HepG2 (cell line): ENCODE results near the gene TFEB. TPM values are rescaled to one million over a fixed set of nuclear protein-coding genes. Genes with fewer than 3 reads are reported as not detected.

Source experiments
- CSRNP2 ChIP-seq: sonication (generic); formaldehyde crosslinking; conservative IDR thresholded peaks from 2 replicates; pipeline ENCODE4 v1.8.0; 2022; ENCODE audit warnings: low read depth, missing genetic modification reagents
- ELK4 ChIP-seq: sonication (generic); formaldehyde crosslinking; IDR thresholded peaks from 2 replicates; pipeline ENCODE4 v1.9.0; 2021; ENCODE audit warnings: missing genetic modification reagents, borderline replicate concordance
- NFKBIZ ChIP-seq: IDR thresholded peaks from 2 replicates; pipeline ENCODE4 v1.6.1; 2018; ENCODE audit warnings: missing genetic modification reagents, missing compliant biosample characterization
- PHF8 ChIP-seq: sonication (generic); formaldehyde crosslinking; IDR thresholded peaks from 2 replicates; pipeline ENCODE4 v1.5.0; 2020; ENCODE audit warnings: missing genetic modification reagents
- PRDM10 ChIP-seq: sonication (generic); formaldehyde crosslinking; IDR thresholded peaks from 2 replicates; pipeline ENCODE4 v1.4.0; 2020; ENCODE audit warnings: low read depth, missing genetic modification reagents
- PREB ChIP-seq: sonication (generic); formaldehyde crosslinking; IDR thresholded peaks from 2 replicates; pipeline ENCODE4 v1.4.0; 2020; ENCODE audit warnings: missing genetic modification reagents
- SAP130 ChIP-seq: IDR thresholded peaks from 2 replicates; pipeline ENCODE4 v1.6.1; 2016; ENCODE audit warnings: low read depth
- ZBTB10 ChIP-seq: sonication (generic); formaldehyde crosslinking; IDR thresholded peaks from 2 replicates; pipeline ENCODE4 v1.4.0; 2020; ENCODE audit warnings: missing genetic modification reagents, borderline replicate concordance
- ZBTB42 ChIP-seq: sonication (generic); formaldehyde crosslinking; IDR thresholded peaks from 2 replicates; pipeline ENCODE4 v1.5.0; 2020; ENCODE audit warnings: mild to moderate bottlenecking, missing genetic modification reagents
- ZFAT ChIP-seq: sonication (generic); formaldehyde crosslinking; conservative IDR thresholded peaks from 2 replicates; pipeline ENCODE4 v1.8.1; 2023; ENCODE audit warnings: missing genetic modification reagents, inconsistent platforms
- ZNF383 ChIP-seq: sonication (generic); formaldehyde crosslinking; IDR thresholded peaks from 2 replicates; pipeline ENCODE4 v1.4.0; 2020; ENCODE audit warnings: missing genetic modification reagents, mild to moderate bottlenecking, borderline replicate concordance
- ZNF496 ChIP-seq: sonication (generic); formaldehyde crosslinking; IDR thresholded peaks from 2 replicates; pipeline ENCODE4 v1.8.1; 2023; ENCODE audit warnings: mild to moderate bottlenecking, moderate library complexity, missing genetic modification reagents; ENCODE audit not compliant: insufficient replicate concordance
- ZNF816 ChIP-seq: sonication (generic); formaldehyde crosslinking; IDR thresholded peaks from 2 replicates; pipeline ENCODE4 v1.8.0; 2022; ENCODE audit warnings: missing genetic modification reagents, mild to moderate bottlenecking, borderline replicate concordance
- polyA plus RNA-seq, 8 experiments: library from polyadenylated mRNA; depleted of rRNA in 3 of 8; stranded (reverse) in 7 of 8; unstranded in 1 of 8; fragments of >200 nt; fragmentation: Illumina TruSeq in 4 of 8; extraction: Trizol in 4 of 8; gene quantifications; 2 replicates each; pipeline versions ENCODE4 v1.2.1 to v1.2.3, GENCODE V29; 2011 to 2016; ENCODE audit warnings: low read depth in 4 of 8, missing spikeins in 1 of 8, mixed read lengths in 1 of 8; ENCODE audit not compliant: insufficient read depth in 1 of 8
- total RNA-seq, 5 experiments: library from RNA; depleted of rRNA; stranded (reverse); fragments of >200 nt; fragmentation: Illumina TruSeq; extraction: Trizol; gene quantifications; 2 replicates each; pipeline ENCODE4 v1.2.3, GENCODE V29; 2016; ENCODE audit warnings: low read depth in 1 of 5

The TFEB gene
- total and polyA plus RNA-seq, 2 of the 13 experiments (the other 11 are each of a cell fraction or from before 2014, with no cell fraction given), result 13.3 to 18.7 TPM

GRCh38 chr6:41779788-41780550 lies 44.6 kb upstream of the TFEB start, which contains the start of gene FRS3 (continued):
- no peak for TF ChIP-seq ZFAT (CRISPR knock-in tag)
- no peak; the same call in 1 of the 2 replicates for TF ChIP-seq ZBTB10 (CRISPR knock-in tag)
- TF ChIP-seq ZNF496 (CRISPR knock-in tag), result no peak
- no peak for TF ChIP-seq CSRNP2
- TF ChIP-seq PHF8 (CRISPR knock-in tag), result peak; percentile 69
- no peak for TF ChIP-seq ELK4 (CRISPR knock-in tag)
- peak; percentile 58; the same call in 1 of the 2 replicates for TF ChIP-seq ZBTB42 (CRISPR knock-in tag)
- peak; percentile 84; the same call in 1 of the 2 replicates for TF ChIP-seq ZNF383
- TF ChIP-seq SAP130, result peak; percentile 93
- TF ChIP-seq PREB (CRISPR knock-in tag), result no peak
- TF ChIP-seq NFKBIZ, result no peak
- TF ChIP-seq ZNF816, result no peak; the same call in 1 of the 2 replicates
- peak; percentile 51; the same call in 1 of the 2 replicates for TF ChIP-seq PRDM10 (CRISPR knock-in tag)
